Stimulated activated CD8-positive, alpha-beta memory T cell treated with anti-CD3 and anti-CD28 coated beads, Interleukin-7, amount 100 ng/mL, for 4 hours (primary cell): ENCODE measurements around the gene GPR155.
"Not testable (repeated sequence)": the region's sequence is repeated elsewhere in the genome, so short reads cannot be mapped to it uniquely, and the experiment has no call there.

Experiments used
- DNase-seq, 2 donors: peaks; one replicate each; pipeline ENCODE4 v3.0.0-alpha.2; 2020; ENCODE audit warnings: low read depth in 2 of 2

The GPR155 gene

GRCh38 chr2:174492963-174493431 lies 6.2 kb upstream of the GPR155 start:
- peak; percentile 46 to 54 for DNase-seq

GRCh38 chr2:174491947-174492346 lies 5.1 kb upstream of the GPR155 start:
- no peak for DNase-seq

DNA sequence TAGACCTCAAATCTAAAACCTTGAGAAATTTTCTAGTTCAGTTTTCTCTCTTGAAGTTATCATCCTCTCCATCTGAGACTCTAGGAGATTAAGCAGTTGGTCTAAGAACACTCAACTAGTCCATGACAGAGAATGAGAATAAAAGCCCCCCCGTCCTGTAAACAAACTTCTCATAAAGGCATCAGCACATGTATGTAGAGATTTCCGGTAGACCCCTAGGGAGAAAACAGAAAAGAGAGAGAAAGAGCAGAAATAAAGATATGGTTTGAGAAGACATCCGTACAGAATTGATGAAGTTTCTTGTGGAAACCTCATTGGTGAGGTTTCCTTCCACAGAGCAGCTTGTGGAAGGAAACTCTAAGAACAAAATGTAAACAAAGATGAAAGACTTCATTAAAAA lies 3.2 kb upstream of the GPR155 start:
- DNase-seq, result no peak

GRCh38 chr2:174489520-174489919 lies 2.7 kb upstream of the GPR155 start:
- not testable (repeated sequence) for DNase-seq

DNA sequence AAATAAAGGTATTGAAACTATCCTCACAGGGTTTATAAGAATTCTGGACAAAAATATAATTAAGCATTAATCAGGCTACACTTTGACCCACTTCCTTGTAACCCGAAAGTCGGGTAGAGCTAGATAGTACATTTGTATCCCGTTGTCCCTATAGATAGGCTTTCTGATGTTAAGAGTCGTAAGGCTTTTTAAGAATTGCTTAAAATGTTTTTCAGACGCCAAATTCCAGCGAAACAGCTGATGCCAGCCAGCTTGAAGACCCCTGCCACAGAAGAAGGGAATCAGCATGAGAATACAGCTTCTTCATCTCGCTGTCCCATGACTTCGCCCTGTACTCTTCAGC lies 962 bp upstream of the GPR155 start:
- DNase-seq, result no peak

- peak; percentile 96 to 99 for DNase-seq
Observed at GRCh38 chr2:174487108-174487819, 435 bp upstream of the GPR155 start.

DNA sequence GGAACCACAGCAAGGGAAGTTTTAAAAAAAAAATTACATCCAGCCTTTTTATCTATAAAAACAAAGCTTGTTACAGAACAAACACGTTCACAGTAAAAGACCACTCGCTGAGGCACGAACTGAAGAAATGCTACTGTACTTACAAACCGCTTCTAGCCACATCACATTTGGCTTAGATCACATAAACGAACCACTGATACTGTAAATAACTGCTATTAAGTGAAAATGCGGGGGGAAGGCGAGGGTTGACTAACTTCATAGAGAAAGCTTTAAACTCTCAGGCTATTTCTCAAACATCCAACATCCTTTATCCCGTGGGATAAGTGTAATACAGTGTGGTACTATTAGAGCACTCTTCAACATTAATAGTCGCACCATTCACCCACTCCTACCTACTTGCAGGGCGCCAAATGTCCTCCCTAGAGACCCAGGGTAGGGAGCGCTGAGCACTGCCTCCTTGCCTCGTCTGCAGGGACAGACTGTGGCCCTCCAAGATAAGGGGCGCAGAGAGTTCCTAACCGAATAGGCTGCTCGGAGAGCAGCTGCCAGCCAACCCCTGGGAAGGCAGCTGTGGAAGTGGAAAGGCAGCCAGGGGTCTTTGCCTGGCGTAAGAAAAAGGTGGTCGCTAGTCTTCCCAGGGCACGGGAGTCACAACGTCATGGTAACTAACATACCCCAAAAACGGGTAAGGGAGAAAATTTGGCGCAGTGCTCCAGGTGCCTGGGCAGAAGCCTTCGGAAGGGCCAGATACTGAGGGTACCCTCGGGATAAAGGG lies 854 bp downstream of the GPR155 start:
- DNase-seq, result no peak

DNA sequence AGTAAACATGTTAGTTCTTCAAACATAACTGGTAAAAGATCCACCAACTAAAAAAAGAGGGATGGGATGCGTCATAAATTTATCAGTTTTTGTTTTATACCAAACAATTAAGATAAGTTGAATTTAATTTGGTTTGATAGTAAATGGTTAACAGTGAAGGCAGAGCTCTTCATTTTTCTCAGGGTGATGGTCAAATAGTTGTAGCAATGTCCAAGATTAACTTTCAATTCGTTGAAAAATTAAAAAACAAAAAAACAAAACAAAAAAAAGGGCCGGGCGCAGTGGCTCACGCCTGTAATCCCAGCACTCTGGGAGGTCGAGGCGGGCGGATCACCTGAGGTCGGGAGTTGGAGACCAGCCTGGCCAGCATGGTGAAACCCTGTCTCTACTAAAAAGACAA lies 1.8 kb downstream of the GPR155 start:
- DNase-seq, result not testable (repeated sequence)

DNA sequence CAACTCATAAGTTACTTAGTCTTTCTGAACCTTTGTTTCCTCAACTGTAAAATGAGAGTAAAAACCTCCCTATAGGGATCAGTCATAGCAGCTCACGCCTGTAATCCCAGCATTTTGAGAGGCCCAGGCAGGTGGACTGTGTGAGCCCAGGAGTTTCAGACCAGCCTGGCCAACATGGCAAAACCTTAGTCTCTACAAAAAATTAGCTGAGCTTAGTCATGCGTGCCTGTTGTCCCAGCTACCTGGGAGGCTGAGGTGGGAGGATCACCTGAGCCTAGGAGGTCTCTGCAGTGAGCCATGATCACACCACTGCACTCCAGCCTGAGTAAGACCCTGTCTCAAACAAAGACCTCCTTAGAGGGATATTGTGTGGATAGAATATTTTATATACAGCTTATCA lies 2.3 kb downstream of the GPR155 start:
- DNase-seq, result no peak

- no peak for DNase-seq
Observed at GRCh38 chr2:174482854-174483253, 4.0 kb downstream of the GPR155 start.

- DNase-seq, result no peak
Observed at GRCh38 chr2:174477759-174478158, 9.1 kb downstream of the GPR155 start.

DNA sequence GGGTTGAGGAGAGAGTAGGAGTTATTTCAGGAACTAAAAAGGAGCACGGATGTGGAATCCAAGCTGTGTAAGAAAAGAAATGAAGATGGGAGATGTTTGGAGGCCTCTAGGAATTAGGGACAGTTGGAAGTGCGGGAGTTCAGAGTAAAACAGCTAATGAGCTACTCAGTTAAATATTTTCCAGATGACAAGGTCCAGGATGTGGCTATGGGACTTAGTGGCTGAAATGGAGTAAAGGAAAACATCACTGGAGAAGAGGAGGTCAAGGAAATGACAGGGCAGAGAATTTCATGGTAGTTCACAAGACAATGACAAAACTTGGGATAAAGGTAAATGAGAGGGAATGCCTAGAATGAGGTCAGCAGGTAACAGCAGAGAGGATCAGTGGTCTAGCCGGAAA lies 13.0 kb downstream of the GPR155 start:
- DNase-seq, result no peak

- DNase-seq, result no peak
Observed at GRCh38 chr2:174465327-174465726, 21.5 kb downstream of the GPR155 start.

- DNase-seq, result no peak
Observed at GRCh38 chr2:174461221-174461620, 25.6 kb downstream of the GPR155 start.

DNA sequence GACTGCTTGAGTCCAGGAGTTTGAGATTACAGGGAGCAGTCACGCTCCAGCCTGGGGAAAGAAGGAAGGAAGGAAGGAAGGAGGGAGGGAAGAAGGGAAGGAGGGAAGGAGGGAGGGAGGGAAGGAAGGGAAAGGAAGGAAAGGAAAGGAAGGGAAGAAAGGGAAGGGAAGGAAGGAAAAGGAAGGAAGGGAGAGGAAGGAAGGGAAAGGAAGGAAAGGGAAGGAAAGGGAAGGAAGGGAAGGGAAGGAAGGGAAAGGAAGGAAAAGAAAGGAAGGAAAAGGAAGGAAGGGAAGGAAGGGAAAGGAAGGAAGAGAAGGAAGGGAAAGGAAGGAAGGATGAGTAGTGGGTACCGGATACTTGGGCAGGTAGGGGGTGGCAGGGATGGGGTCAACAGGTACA lies 32.3 kb downstream of the GPR155 start:
- DNase-seq, result no peak

DNA sequence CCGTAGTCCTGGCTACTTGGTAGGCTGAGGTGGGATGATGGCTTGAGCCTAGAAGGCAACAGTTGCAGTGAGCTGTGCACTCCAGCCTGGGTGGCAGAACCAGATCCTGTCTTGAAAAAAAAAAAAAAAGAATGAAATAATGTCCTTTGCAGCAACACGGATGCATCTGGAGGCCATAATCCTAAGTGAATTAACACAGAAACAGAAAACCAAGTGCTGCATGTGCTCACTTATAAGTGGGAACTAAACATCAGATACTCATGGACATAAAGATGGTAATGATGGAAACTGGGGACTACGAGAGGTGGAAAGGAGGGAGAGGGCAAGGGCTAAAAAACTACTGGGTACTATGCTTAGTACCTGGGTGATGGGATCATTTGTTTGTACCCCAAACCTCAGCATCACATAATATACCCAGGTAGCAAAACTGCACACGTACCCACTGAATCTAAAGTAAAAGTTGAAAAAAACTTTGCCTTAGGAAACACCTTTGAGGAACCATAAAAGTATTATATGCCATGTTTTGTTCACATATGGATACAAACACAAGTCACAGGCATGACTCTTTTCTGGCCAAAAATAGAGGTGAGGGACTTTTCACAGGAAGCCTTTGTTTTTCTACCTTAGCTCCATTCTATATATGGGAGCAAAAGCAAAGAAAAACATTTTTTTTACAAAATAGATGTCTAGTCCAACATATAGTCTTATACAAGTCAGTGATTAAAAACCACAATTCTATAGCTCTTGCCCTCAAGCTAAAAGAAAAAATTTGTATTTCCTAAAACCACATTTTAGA lies 36.6 kb downstream of the GPR155 start:
- no peak for DNase-seq

DNA sequence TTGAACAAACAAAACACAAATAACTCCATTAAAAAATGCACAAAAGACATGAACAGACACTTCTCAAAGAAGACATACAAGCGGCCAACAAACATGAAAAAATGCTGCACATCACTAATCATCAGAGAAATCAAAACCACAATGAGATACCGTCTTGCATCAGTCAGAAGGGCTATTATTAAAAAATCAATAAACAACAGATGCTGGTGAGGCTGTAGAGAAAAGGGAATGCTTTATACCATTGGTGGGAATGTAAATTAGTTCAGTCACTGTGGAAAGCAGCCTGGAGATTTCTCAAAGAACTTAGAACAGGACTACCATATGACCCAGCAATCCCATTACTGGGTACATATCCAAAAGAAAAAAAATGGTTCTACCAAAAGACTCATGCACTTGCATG lies 37.8 kb downstream of the GPR155 start:
- DNase-seq, result no peak

DNA sequence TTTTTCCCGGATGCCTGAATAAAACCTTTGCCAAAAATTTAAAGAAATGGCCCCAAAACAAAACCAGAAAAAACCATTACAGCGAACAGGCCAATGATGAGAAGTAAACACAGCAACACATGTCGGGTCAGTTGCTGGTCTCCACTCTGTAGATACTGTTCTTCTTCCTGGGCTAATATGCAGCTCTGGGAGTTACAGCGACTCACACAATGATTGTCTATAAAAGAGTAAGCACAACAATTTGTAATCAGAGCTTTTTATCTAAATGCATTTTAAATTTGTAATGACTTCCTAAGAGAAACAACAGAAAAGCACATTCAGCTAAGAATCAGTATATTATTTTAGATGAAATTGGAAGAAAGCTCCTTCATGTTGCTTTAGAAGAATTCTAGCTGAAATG lies 40.3 kb downstream of the GPR155 start:
- DNase-seq, result no peak

- DNase-seq, result no peak
Observed at GRCh38 chr2:174445248-174445647, 41.6 kb downstream of the GPR155 start.

DNA sequence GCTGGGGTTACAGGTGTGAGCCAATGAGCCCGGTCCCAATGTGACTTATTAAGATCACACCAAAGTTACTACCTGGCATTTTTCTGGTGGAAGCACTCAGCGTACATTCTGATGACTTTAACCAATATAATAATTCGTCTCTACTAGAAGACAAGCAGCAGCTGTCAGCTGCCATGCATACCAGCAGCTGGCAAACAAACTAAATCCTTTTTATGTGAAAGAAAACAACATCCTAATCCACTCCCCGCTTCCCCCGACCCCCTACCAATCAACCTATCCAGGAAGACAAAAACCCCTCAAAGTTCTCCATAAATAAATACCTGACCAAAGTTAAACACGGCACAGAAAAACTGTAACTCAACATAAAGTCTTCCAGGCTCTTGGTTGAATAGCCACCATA lies 42.1 kb downstream of the GPR155 start:
- DNase-seq, result no peak

DNA sequence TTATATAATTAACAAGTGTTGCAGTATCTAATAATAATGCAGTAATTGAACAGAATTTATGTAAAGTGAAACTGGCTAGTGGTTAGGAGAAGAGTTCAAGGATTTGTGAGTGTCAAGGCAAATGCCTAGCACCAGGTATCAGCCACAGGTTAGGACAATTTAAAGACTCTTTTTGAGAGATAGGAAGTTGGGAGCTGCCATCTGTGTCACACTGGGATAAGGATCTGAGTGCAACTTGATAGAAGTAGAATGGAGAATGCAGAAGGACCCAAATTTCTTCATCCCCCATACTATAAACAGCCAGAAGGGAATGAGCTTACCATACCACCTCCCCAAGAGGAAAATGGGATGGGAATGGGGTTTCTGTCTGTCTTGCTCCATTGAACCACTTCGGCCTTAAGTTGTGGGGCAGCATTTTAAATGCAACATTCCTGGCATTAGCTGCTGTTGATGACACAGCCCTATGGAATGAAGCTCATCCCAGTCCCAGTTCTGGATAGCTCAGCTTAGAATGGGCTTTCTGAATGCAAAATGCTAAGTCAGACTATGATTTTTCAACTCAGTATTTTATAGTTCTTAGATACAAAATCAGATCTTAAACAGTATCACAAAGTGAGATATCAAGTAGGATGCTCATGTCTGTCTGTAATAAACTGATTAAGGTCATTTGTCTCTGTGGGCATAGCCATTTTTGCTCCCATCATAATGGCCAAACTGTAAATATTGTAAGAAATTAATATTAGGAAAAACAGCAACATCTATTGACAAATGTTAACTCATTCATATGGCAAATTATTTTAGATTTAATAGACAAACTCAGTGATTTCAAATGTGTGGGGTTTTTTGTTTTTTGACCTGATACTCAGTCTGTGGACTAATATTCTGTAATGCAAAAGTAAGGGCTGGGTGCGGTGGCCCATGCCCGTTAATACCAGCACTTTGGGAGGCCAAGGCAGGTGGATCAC lies 44.0 kb downstream of the GPR155 start:
- DNase-seq, result no peak
